ENCODE measurements around the gene MRPL20. TPM values are rescaled to one million over a fixed set of nuclear protein-coding genes. Genes with fewer than 3 reads are reported as not detected.

The MRPL20 gene
- total and polyA plus RNA-seq, 4 donors = 47.8 to 170 (median 74.0) TPM

GRCh38 chr1:1371746-1372711 is 35.1 kb downstream of the MRPL20 start:
- H3K9me3 ChIP-seq (ENCODE audit: control insufficient read depth in 4 of 4, low read length in 3 of 4) = no peaks in the 10 kb centered on the region
- peak; percentile 87 for DNase-seq (ENCODE audit: low spot score)
- peaks cover 7 to 33% (median 28%) of the 10 kb centered on the region in 4 donors for H3K4me1 ChIP-seq (ENCODE audit: control insufficient read depth in 4 of 4, insufficient read depth in 4 of 4, low read length in 3 of 4)
- 37% methylated on average over 26 of the region's 26 CpGs for WGBS
- no peak overlapping the region for H3K4me3 ChIP-seq (ENCODE audit: low read depth in 1 of 3, low read length in 3 of 3)
- H3K36me3 ChIP-seq (ENCODE audit: control insufficient read depth in 4 of 4, insufficient read depth in 3 of 4, low read depth in 1 of 4, low read length in 3 of 4) = peaks cover 0 to 3% (median 0%) of the 10 kb centered on the region in 4 donors
- no peak overlapping the region for H3K27ac ChIP-seq (ENCODE audit: low read depth in 1 of 2, low read length in 2 of 2)
- H3K27me3 ChIP-seq (ENCODE audit: control insufficient read depth in 4 of 4, insufficient read depth in 4 of 4, low read length in 3 of 4) = no peaks in the 10 kb centered on the region
- TF ChIP-seq TAF1 (conservative IDR thresholded peaks at IDR 0.05) (no peak), EGR1 (IDR thresholded peaks at IDR 0.05; ENCODE audit: low read depth in 2 of 2) (no peak), HNF4G (IDR thresholded peaks at IDR 0.05) (no peak), YY1 (IDR thresholded peaks at IDR 0.05) (no peak), CTCF (IDR thresholded peaks at IDR 0.05; ENCODE audit: low read depth, low read length, missing input control) (peak; percentile 80), RAD21 (IDR thresholded peaks at IDR 0.05) (peak; percentile 63 to 78), HNF4A (conservative IDR thresholded peaks at IDR 0.05) (no peak)
- no peak overlapping the region for H3K9ac ChIP-seq (ENCODE audit: low read depth in 1 of 2, low read length in 2 of 2)

GRCh38 chr1:1371364-1371745 is 35.7 kb downstream of the MRPL20 start:
- Histone ChIP-seq H3K4me3 (ENCODE audit: low read depth in 1 of 3, low read length in 3 of 3) (no peak overlapping the region), H3K36me3 (ENCODE audit: control insufficient read depth in 4 of 4, insufficient read depth in 3 of 4, low read depth in 1 of 4, low read length in 3 of 4) (peaks cover 0 to 3% (median 0%) of the 10 kb centered on the region in 4 donors), H3K9me3 (ENCODE audit: control insufficient read depth in 4 of 4, low read length in 3 of 4) (no peaks in the 10 kb centered on the region), H3K27me3 (ENCODE audit: control insufficient read depth in 4 of 4, insufficient read depth in 4 of 4, low read length in 3 of 4) (no peaks in the 10 kb centered on the region), H3K27ac (ENCODE audit: low read depth in 1 of 2, low read length in 2 of 2) (no peak overlapping the region), H3K9ac (ENCODE audit: low read depth in 1 of 2, low read length in 2 of 2) (no peak overlapping the region), H3K4me1 (ENCODE audit: control insufficient read depth in 4 of 4, insufficient read depth in 4 of 4, low read length in 3 of 4) (peaks cover 7 to 33% (median 28%) of the 10 kb centered on the region in 4 donors)
- TF ChIP-seq RXRA (IDR thresholded peaks at IDR 0.05) (no peak), REST (IDR thresholded peaks at IDR 0.05) (no peak), HNF4A (conservative IDR thresholded peaks at IDR 0.05) (no peak), FOXA1 (IDR thresholded peaks at IDR 0.05) (no peak), YY1 (IDR thresholded peaks at IDR 0.05) (no peak), HNF4G (IDR thresholded peaks at IDR 0.05) (no peak), SP1 (IDR thresholded peaks at IDR 0.05) (no peak), TAF1 (conservative IDR thresholded peaks at IDR 0.05) (no peak), MAX (IDR thresholded peaks at IDR 0.05) (no peak), CTCF (IDR thresholded peaks at IDR 0.05; ENCODE audit: low read depth, low read length, missing input control) (no peak), JUND (IDR thresholded peaks at IDR 0.05) (no peak), FOXA2 (IDR thresholded peaks at IDR 0.05) (no peak), RAD21 (IDR thresholded peaks at IDR 0.05) (no peak), NR2F2 (IDR thresholded peaks at IDR 0.05) (no peak), GABPA (IDR thresholded peaks at IDR 0.05 in 1 of 2, conservative IDR thresholded peaks at IDR 0.05 in 1 of 2) (no peak), EGR1 (IDR thresholded peaks at IDR 0.05; ENCODE audit: low read depth in 2 of 2) (no peak), ATF3 (IDR thresholded peaks at IDR 0.05) (no peak), ZBTB33 (IDR thresholded peaks at IDR 0.05) (no peak)
- no peak for DNase-seq (ENCODE audit: low spot score)
- 63% methylated on average over 12 of the region's 12 CpGs for WGBS

All from liver (tissue), 9 donors.